NK-92 (cell line): ENCODE data around the gene VN1R5.
"Not testable (repeated sequence)": the region's sequence is repeated elsewhere in the genome, so short reads cannot be mapped to it uniquely, and the experiment has no call there.

Experiments used
- DNase-seq: peaks from one replicate; lab custom pipeline; 2025; ENCODE audit not compliant: unreplicated experiment; lab: John Stamatoyannopoulos, UW

VN1R5 gene

DNA sequence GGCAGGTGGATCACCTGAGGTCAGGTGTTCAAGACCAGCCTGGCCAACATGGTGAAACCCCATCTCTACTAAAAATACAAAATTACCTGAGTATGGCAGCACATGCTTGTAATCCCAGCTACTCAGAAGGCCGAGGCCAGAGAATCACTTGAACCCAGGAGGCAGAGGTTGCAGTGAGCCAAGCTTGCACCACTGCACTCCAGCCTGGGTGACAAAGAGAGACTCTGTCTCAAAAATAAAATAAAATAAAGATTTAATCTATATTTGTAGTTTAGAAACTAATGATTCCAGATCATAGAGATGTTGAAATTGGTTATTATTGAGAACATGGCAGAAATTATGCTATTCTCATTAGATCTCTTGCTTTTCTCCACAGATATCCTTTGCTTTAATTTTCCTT is at the start of gene VN1R5:
Gene VN1R5, plus strand, starts transcription at position 301 of the 400 bp plus-strand sequence.
- DNase-seq = not testable (repeated sequence)

DNA sequence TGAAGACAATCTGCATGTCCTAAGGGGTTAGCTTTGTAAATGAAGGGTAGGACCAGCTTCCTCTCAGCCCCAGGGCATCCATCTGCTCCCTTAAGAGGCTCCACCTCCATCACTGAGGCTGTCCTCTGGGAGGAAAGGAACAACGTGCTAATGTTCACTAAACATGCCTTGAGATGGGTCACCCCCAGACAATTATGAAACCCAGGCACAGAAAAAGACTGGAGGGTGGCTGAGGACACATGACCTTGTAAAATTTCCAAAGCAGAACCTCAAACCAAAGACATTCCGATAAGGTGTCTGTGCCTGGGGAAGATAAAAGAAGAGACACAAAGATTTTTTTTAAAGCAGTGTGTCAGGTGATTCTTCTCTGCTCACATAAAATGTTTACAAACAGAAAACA is 46.5 kb upstream of the VN1R5 start:
- DNase-seq = no peak

DNA sequence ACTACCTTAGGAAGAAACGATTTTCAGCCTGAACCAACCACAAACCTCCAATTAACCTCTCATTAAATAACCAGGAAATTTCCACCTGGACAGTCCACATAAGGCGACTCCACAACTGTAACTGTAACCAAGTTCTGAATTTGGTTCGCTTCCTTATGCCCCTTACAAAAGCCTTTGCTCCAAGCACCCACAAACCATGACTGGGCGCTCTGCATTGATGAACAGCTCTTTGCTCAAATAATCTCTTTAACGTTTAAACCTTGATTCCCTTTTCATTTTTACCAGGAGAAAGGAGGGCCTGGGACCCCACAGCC is 45.9 kb upstream of the VN1R5 start:
- no peak for DNase-seq

DNA sequence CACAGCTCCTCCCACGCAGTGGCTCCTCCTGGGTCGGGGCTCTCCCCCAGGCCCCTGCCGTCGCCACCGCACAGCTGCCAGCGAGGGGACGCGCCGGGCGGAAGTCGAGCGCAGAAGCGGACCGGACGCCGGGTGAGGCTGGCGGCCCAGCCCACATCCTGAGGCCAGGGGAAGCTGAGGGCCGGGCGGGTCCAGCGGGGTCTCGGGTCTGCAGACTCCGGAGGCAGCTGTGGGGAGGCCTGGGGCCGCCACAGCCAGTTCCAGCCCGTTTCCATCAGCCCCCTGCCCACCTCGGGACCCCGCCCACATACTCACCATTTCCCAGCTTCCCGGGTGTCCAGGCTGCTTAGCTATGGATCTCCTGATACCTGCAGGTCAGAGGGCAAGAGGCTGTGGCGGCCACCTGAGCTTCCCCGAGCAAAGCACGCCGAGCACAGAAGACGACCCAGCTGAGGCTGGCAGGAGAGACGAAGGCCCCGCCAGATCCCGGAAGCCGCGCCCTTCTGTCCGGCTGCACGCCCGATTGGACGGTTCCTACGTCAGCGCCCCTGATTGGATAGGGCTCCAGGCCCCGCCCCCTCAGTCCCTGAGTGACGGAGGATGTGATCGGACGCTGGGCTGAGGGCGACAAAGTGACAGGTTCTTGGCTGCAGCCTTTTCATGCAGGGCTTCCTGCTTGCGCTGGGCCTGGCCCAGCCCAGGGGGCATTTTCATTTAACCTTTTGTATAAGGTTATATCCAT is 45.3 kb upstream of the VN1R5 start:
- peak; percentile 64 for DNase-seq

DNA sequence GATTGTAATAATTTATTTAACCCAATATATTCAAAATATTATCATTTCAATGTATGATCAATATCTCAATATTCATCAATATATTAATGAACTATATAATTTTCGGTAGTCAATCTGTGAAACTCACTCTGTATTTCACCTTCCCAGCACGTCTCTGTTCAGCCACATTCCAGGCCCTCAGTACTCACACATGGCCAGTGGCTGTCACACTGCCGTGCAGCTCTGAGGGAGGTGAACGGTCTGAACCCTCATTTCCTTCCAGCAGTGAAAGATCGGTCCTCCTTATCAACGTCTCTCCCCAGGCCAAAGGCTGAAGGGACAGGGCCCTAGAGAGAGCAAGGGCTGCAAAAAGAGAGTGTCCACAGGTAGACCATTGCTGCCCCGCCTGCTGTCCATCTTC is 44.5 kb upstream of the VN1R5 start:
- DNase-seq = no peak

DNA sequence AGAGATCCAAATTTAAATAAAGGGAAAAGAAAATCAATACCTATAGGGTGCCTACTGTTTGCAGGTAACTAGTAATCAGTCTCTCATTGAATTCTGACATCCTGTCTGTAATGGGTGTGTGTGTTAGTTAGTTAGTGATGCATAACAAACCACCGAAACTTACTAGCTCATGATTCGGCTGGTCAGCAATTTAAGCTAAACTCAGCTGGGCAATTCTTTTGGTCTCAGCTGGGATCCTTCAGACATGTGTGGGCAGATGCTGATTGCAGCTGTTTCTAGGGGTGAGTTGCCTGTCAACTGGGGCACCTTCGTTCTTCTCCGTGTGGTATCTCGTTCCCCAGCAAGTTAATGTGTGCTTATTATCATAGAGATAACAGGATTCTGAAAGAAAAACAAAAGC is 43.9 kb upstream of the VN1R5 start:
- no peak for DNase-seq

DNA sequence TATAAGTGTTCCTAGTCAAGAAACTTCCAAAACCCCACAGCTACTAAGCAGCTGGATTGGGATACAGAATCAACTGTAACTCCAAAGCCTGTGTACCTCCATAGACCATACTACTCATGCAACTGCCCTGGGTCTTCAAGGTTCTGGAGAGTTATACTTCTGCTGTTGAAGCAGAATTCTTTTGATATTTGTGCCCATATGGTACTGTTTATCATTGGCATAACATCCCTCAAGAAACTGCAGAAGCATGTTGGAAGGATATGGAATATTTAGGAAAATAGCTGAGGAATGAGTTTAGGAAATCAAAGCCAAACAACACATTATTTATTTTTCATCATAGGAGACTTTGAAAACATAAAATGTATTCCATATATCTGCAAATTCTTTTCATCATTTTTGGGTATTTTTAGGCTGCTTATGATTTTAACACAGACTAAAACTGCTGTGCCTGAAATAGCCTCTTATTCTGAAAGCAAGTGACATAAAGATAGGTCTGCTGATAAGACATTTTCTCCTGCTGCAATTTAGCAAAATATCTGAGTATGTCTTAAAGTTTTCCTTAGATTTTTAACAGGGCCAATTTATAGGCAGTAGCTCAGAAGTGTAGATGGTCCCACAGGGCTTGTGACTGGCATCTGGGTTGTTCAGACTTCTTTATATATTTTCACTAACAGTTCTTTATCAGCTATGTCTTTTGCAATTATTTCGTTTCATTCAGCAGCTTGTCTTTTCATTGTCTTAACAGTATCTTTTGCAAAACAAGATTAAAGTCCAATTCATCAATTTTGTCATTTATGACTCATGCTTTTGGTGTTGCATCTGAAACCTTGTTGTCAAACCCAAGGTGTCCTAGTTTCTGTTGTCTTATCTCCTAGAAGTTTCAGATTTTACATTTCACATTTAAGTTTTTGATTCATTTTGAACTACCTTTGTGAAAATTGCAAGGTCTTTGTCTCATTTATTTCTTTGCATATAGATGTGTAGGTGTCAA is 43.0 kb upstream of the VN1R5 start:
- no peak for DNase-seq

DNA sequence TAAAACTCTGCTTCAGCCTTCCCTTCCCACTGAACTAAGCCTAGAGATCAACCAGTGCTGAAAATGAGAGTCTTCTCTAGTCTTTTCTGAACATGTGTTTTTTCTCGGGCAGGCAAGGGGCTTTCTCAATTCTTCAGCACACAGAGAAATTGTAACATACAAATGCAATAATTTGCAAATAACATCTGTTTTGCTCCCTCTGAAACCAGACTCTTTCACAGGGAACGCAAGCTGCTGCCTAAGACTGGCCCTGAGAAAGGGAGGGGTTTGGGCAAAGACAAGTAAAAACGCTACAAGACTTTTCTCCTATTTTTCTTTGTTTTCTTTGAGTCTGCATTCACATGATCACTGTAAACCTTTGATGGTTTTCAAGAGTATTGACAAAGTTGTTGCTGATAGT is 39.6 kb upstream of the VN1R5 start:
- DNase-seq = no peak

DNA sequence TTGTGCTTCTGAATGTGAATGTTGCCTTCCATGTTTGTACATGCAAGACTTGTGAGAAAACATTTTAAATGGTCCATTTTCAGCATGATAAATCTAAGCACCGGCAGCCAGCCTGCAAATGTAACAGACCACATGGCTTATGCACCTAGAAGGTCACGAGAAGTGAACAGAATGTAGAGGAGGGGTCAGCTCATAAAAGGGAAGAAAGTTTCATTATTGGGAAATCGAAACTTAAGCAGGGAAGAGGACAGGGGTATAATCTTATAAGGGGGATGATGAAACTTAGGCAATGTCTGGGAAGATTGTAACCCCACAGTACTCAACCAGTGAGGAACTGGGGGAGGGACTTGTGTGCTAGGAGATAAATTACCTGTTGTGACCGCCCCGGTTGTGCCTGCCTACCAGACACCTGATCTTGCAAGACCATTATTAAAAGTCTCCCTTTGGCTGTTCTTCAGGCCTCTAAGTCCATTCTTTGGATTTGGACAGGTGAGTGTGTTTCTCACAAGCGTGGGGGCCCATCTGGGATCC is 37.7 kb upstream of the VN1R5 start:
- DNase-seq = no peak

DNA sequence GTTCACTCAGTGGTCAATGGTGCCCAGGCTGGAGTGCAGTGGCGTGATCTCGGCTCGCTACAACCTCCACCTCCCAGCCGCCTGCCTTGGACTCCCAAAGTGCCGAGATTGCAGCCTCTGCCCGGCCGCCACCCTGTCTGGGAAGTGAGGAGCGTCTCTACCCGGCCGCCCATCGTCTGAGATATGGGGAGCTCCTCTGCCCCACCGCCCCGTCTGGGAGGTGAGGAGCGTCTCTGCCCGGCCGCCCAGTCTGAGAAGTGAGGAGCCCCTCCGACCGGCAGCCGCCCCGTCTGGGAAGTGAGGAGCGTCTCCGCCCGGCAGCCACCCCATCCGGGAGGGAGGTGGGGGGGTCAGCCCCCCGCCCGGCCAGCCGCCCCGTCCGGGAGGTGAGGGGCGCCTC is 35.6 kb upstream of the VN1R5 start:
- not testable (repeated sequence) for DNase-seq

DNA sequence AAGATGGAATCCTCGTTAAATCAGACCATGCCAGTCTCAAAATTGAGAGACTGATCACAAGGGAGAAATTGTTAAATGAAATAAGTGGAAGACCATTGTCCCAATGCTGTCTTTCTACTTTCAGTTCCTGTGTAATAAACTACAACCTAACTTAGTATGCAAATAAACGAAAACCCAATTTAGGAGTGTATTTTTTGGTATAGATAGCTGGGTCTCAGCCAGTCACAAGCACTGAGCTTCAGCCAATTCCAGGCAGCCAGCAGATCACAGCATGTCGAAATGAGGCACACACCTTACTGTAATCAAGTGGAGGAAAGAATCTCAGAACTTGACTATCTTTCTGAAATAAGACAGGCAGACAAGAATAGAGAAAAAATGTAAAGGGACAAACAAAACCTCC is 33.0 kb upstream of the VN1R5 start:
- no peak for DNase-seq

DNA sequence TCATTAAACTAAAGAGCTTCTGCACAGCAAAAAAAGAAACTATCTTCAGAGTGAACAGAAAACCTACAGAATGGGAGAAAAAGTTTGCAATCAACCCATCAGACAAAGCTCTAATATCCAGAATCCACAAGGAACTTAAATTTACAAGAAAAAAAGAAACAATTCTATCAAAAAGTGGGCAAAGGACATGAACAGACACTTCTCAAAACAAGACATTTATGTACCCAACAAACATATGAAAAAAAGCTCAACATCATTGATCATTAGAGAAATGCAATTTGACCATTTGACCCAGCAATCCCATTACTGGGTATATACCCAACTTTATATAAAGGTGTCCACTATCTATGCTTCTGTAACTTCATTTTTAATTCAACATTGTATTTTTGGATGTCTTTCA is 31.1 kb upstream of the VN1R5 start:
- DNase-seq = no peak

DNA sequence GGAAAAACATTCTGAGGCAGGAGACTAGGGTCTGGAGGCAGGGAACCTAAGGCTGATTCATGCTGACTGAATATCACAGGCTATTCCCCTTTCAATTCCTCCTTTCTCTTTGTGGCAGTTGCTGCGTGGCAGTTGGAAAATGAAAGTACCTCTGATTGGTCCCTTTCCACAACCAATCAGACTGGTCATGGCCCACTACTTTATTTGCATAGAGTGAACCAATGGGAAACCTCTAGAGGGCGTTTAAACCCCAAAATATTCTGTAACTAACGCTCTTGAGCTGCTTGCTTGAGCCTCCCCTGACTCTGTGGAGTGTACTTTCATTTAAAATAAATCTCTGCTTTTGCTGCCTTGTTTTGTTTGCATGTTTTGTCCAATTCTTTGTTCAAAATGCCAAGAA is 27.7 kb upstream of the VN1R5 start:
- no peak for DNase-seq

DNA sequence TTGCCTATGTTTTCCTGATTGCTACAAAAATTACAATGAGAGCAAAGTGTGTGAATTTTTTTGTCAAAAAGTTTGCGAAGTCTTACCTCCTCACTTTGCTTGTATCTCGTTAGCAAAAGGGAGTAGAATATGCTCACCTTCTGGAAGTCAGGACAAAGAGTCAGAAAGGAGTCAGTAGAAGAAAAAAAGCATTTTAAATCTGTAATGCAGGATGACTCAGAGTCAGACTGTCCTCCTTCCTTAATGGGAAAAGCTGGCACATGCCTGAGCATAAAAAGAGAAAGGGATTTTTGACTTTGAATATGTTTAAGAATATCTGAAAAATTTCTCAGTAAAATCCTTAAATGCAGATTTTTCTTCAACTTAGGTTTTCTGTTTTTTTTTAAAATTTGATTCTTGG is 14.2 kb upstream of the VN1R5 start:
- DNase-seq = no peak

DNA sequence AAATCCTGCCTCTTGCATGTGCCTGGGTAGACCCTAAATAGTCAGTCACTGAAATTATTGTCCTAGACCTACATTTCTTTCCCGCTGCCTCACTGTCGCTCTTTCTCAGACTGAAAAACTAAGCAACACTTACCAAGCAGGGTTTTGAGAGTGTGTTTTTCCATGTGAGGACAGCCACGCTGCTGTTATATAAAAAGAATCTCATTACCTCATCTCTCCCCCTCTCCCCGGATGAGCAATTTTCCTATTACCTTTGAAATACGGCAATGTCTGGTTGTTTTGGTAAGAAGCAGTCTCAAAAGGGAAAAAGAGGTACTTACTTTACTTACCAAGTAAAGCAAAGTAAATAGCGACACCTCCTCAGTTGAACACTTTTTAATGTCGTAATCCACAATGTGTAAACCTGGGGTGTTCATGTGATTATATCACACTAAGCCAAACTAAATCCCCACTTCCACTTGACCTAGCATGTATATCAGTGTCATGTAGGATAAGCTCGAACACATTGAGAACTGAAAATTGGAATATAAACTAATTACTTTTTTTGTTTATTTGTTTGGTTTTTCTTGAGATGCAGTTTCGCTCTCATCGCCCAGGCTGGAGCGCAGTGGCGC is 12.2 kb upstream of the VN1R5 start:
- no peak for DNase-seq

DNA sequence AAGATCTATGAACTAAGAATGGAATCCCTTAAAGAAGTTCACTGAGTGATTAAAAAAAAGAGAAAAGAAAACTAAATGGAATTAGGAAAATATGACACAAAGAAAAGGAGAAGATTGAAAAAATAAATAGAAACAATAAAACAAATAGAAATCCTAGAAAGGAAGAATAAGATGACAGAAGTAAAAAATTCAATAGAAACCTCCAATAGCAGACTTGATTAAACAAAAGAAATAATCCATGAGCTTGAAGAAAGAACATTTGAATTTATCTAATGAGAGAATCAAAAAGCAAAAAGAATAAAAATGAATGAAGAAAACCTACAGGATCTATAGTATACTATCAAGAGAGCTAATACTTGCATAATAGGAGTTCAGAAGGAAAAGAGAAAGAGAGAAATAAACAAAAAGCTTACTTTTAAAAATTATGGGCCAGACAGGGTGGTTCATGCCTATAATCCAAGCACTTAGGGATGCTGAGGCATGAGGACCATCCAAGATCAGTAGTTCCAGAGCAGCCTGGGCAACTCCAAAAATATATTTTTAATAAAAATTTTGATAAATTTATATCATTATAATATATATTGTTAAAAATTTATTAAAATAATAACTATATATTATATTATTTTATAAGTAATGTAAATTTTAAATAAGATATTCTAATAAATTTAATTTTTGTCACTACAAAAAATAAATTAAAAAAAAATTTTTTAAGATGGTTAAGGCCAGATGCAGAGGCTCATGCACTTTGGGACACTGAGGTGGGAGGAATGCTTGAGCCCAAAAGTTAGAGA is 9.4 kb upstream of the VN1R5 start:
- no peak for DNase-seq

DNA sequence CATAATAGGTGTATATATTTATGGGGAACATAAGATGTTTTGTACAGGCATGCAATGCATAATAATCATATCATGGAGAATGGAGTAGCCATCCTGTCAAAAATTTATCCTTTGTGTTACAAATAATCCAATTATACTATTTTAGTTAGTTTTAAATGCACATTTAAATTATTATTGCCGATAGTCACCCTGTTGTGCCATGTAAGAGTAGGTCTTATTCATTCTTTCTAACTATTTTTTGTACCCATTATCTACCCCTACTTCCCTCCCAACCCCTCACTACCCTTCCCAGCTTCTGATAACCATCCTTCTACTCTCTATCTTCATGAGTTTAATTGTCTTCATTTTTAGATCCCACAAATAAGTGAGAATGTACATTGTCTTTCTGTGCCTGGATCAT is 8.3 kb upstream of the VN1R5 start:
- no peak for DNase-seq

DNA sequence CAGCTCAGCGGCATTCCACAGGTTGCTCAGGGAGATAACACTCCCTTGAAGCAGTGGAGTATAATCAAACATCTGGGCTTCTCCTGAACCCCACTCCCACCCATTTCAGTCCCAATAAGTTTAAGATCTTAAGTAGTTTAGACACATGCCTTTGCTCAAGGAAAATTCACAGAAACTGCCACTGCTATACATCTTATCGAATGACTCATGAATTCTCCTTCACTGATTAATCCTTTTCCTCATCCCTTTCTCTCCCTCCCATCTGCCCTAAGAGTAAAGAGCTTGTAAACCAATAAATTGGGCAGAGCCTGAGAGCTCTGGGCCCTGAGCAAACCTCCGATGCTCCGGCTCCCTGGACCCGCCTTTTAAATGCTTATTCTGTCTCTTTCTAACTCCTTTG is 10.2 kb downstream of the VN1R5 start:
- DNase-seq = no peak

DNA sequence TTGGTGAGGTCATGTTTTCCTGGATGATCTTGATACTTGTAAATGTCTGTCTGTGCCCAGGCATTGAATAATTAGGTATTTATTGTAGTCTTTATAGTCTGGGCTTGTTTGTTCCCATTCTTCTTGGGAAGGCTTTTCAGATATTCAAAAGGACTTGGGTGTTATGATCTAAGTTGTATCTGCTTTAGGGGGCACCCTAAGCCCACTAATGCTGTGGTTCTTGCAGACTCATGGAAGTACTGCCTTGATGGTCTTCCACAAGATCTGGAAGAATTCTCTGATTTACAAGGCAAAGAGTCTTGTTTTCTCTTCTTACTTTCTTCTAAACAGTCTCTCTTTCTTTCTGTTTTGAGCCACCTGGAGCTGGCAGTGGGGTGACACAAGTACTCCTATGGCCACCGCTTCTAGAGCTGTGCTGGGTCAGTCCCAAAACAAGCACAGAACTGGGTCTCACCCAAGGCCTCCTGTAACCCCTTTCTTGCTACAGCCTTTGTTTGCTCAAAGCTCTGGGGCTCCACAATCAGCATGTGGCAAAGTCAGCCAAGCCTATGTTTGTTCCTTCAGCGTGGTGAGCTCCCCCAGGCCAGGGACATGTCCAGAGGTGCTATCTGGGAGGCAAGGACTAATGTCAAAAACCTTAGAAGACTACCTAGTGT is 12.6 kb downstream of the VN1R5 start:
- DNase-seq = no peak

DNA sequence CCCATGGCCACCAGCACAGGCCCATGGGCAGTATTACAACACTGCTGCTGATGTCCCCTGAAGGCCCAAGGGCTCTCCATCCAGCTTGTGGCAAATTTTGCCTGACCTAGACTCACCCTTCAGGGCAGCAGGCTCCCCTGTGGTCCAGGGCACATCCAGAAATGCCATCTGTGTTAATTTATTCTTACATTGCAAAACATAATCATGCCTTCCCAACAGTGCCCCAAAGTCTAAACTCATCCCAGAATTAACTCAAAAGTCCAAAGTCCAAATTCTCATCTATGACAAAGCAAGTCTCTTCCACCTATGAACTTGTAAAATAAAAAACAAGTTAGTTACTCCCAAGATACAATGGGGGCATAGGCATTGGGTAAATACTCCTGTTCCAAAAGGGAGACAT is 13.3 kb downstream of the VN1R5 start:
- no peak for DNase-seq
